KMS-11 (cell line): ENCODE results near the gene UGT1A7.

Experiments
- H2AFZ ChIP-seq: fragments of 200-600 bp; sonication (generic); 2 replicates; pipeline ENCODE4 v1.6.1; 2016; ENCODE audit warnings: antibody characterized with exemption, mixed run types, low read depth
- H3K27ac ChIP-seq: fragments of 200-600 bp; sonication (generic); 2 replicates; pipeline ENCODE4 v1.6.1; 2016; ENCODE audit warnings: mild to moderate bottlenecking, mixed run types
- H3K27me3 ChIP-seq: fragments of 200-600 bp; sonication (generic); 2 replicates; pipeline ENCODE4 v1.6.1; 2017; ENCODE audit warnings: mild to moderate bottlenecking, low read depth, mixed run types, moderate library complexity; ENCODE audit not compliant: insufficient read depth
- H3K36me3 ChIP-seq: fragments of 200-600 bp; sonication (generic); 2 replicates; pipeline ENCODE4 v1.6.1; 2017; ENCODE audit warnings: mild to moderate bottlenecking, mixed run types; ENCODE audit not compliant: insufficient read depth
- H3K4me1 ChIP-seq: fragments of 200-600 bp; sonication (generic); 2 replicates; pipeline ENCODE4 v1.6.1; 2016; ENCODE audit warnings: mild to moderate bottlenecking, low read depth, mixed run types; ENCODE audit not compliant: poor library complexity, severe bottlenecking
- H3K4me2 ChIP-seq: fragments of 200-600 bp; sonication (generic); 2 replicates; pipeline ENCODE4 v1.7.0; 2016; ENCODE audit warnings: mild to moderate bottlenecking, mixed run types
- H3K4me3 ChIP-seq: fragments of 200-600 bp; sonication (generic); IDR thresholded peaks from 2 replicates; pipeline ENCODE4 v1.6.1; 2017; ENCODE audit warnings: low read depth, low read length, mixed read lengths; ENCODE audit not compliant: insufficient read depth
- H3K79me2 ChIP-seq: fragments of 200-600 bp; sonication (generic); 2 replicates; pipeline ENCODE4 v1.6.1; 2016; ENCODE audit warnings: low read depth, mixed run types; ENCODE audit not compliant: insufficient read depth
- H3K9ac ChIP-seq: fragments of 200-600 bp; sonication (generic); 2 replicates; pipeline ENCODE4 v1.6.1; 2016; ENCODE audit warnings: mild to moderate bottlenecking, mixed run types
- H4K20me1 ChIP-seq: fragments of 200-600 bp; sonication (generic); 2 replicates; pipeline ENCODE4 v1.6.1; 2016; ENCODE audit warnings: mild to moderate bottlenecking, mixed run types; ENCODE audit not compliant: insufficient read depth
- CTCF ChIP-seq: fragments of 200-600 bp; sonication (generic); conservative IDR thresholded peaks from 2 replicates; pipeline ENCODE4 v1.6.1; 2017; ENCODE audit warnings: low read depth, mild to moderate bottlenecking, antibody characterized with exemption, low read length, moderate library complexity, mixed read lengths

UGT1A7 gene

GRCh38 chr2:233758141-233758540 lies 76.4 kb downstream of the UGT1A7 start:
- Histone ChIP-seq H3K36me3 (no peaks in the 10 kb centered on the region), H3K79me2 (no peaks in the 10 kb centered on the region), H3K9ac (no peak overlapping the region), H3K4me3 (no peak overlapping the region), H3K27ac (no peak overlapping the region), H3K27me3 (no peaks in the 10 kb centered on the region), H2AFZ (no peak overlapping the region), H3K4me1 (no peaks in the 10 kb centered on the region), H3K4me2 (no peak overlapping the region), H4K20me1 (no peaks in the 10 kb centered on the region)
- TF ChIP-seq CTCF, result no peak

GRCh38 chr2:233758849-233759248 lies 77.1 kb downstream of the UGT1A7 start:
- Histone ChIP-seq H3K4me3 (no peak overlapping the region), H2AFZ (no peak overlapping the region), H4K20me1 (no peaks in the 10 kb centered on the region), H3K4me1 (no peaks in the 10 kb centered on the region), H3K36me3 (no peaks in the 10 kb centered on the region), H3K4me2 (no peak overlapping the region), H3K79me2 (no peaks in the 10 kb centered on the region), H3K27me3 (no peaks in the 10 kb centered on the region), H3K27ac (no peak overlapping the region), H3K9ac (no peak overlapping the region)
- no peak for TF ChIP-seq CTCF

GRCh38 chr2:233760043-233760442 lies 78.3 kb downstream of the UGT1A7 start, which contains the start of gene UGT1A1:
TSS of gene UGT1A1 (plus strand) at chr2:233760270. CDS start at chr2:233760288, 18 bp downstream.
- Histone ChIP-seq H3K79me2 (no peaks in the 10 kb centered on the region), H3K9ac (no peak within 1 kb of the TSS), H3K4me3 (no peak within 1 kb of the TSS), H4K20me1 (no peaks in the 10 kb centered on the region), H2AFZ (no peak within 1 kb of the TSS), H3K36me3 (no peaks in the 10 kb centered on the region), H3K27me3 (no peaks in the 10 kb centered on the region), H3K4me2 (no peak within 1 kb of the TSS), H3K4me1 (no peaks in the 10 kb centered on the region), H3K27ac (no peak within 1 kb of the TSS)
- TF ChIP-seq CTCF, result no peak

- Histone ChIP-seq H3K9ac (no peak overlapping the region), H3K36me3 (no peaks in the 10 kb centered on the region), H4K20me1 (no peaks in the 10 kb centered on the region), H3K79me2 (no peaks in the 10 kb centered on the region), H3K27me3 (no peaks in the 10 kb centered on the region), H3K4me1 (no peaks in the 10 kb centered on the region), H3K27ac (no peak overlapping the region), H3K4me3 (no peak overlapping the region), H3K4me2 (no peak overlapping the region), H2AFZ (no peak overlapping the region)
- TF ChIP-seq CTCF, result no peak
Observed at GRCh38 chr2:233761040-233761769, 79.5 kb downstream of the UGT1A7 start.
